K562 (cell line): Measurements from ENCODE around the gene COL16A1.

Experiments used
- CTCF ChIP-seq, 3 experiments: IDR thresholded peaks in 2 of 3; conservative IDR thresholded peaks in 1 of 3; 2 replicates each; pipeline ENCODE4 v1.5.1; 2011 to 2012; ENCODE audit warnings: low read length in 3 of 3, mild to moderate bottlenecking in 3 of 3, control low read depth in 2 of 3, improper control_type of control experiment in 1 of 3, inconsistent platforms in 1 of 3, low read depth in 1 of 3, mixed read lengths in 1 of 3, moderate library complexity in 1 of 3; ENCODE audit not compliant: insufficient read depth in 2 of 3
- DPF2 ChIP-seq: fragments of 450-650 bp; IDR thresholded peaks from 2 replicates; pipeline ENCODE4 v1.6.1; 2016
- EGR1 ChIP-seq: fragments of 450-650 bp; conservative IDR thresholded peaks from 2 replicates; pipeline ENCODE4 v1.6.1; 2017; ENCODE audit warnings: mild to moderate bottlenecking
- ELF4 ChIP-seq: fragments of 450-650 bp; formaldehyde crosslinking; IDR thresholded peaks from 2 replicates; pipeline ENCODE4 v1.4.0; 2022; ENCODE audit warnings: missing genetic modification characterization
- FOXK2 ChIP-seq, 2 experiments: fragments of 450-650 bp; IDR thresholded peaks in 1 of 2; conservative IDR thresholded peaks in 1 of 2; 2 replicates each; pipeline ENCODE4 v1.6.1; 2016; ENCODE audit warnings: low read depth in 2 of 2, mild to moderate bottlenecking in 1 of 2
- MLX ChIP-seq, 2 experiments: fragments of 450-650 bp in 1 of 2; sonication (generic) in 1 of 2; formaldehyde crosslinking; conservative IDR thresholded peaks; 2 replicates each; pipeline versions ENCODE4 v1.4.0 to v1.8.1; 2020 to 2022; ENCODE audit warnings: mild to moderate bottlenecking in 1 of 2, missing genetic modification reagents in 1 of 2
- MYC ChIP-seq, 2 experiments: fragments of 250-450 bp in 1 of 2; sonication (Bioruptor Pico) in 1 of 2; IDR thresholded peaks; 2 replicates each; pipeline versions ENCODE4 v1.5.1 to v1.6.1; 2012 to 2021; ENCODE audit warnings: low read depth in 2 of 2, borderline replicate concordance in 1 of 2, improper control_type of control experiment in 1 of 2, low read length in 1 of 2, mild to moderate bottlenecking in 1 of 2, moderate library complexity in 1 of 2
- ZBTB2 ChIP-seq: fragments of 450-650 bp; IDR thresholded peaks from 2 replicates; pipeline ENCODE4 v1.6.1; 2016; ENCODE audit warnings: antibody characterized with exemption
- ZNF175 ChIP-seq: fragments of 200-800 bp; sonication (Bioruptor generic); IDR thresholded peaks from 2 replicates; pipeline ENCODE4 v1.6.1; 2016; ENCODE audit warnings: low read depth, mild to moderate bottlenecking, missing genetic modification characterization, missing compliant biosample characterization
- ZNF445 ChIP-seq: fragments of 250-450 bp; sonication (Bioruptor Pico); IDR thresholded peaks from 2 replicates; pipeline ENCODE4 v1.4.0; 2020; ENCODE audit warnings: low read depth, mild to moderate bottlenecking, moderate library complexity
- TF ChIP-seq, protein P1 (sequence below): IDR thresholded peaks from 3 replicates; pipeline ENCODE4 v1.6.1; 2011; ENCODE audit warnings: borderline replicate concordance, mild to moderate bottlenecking; ENCODE audit not compliant: insufficient read length, insufficient read depth

DNA sequence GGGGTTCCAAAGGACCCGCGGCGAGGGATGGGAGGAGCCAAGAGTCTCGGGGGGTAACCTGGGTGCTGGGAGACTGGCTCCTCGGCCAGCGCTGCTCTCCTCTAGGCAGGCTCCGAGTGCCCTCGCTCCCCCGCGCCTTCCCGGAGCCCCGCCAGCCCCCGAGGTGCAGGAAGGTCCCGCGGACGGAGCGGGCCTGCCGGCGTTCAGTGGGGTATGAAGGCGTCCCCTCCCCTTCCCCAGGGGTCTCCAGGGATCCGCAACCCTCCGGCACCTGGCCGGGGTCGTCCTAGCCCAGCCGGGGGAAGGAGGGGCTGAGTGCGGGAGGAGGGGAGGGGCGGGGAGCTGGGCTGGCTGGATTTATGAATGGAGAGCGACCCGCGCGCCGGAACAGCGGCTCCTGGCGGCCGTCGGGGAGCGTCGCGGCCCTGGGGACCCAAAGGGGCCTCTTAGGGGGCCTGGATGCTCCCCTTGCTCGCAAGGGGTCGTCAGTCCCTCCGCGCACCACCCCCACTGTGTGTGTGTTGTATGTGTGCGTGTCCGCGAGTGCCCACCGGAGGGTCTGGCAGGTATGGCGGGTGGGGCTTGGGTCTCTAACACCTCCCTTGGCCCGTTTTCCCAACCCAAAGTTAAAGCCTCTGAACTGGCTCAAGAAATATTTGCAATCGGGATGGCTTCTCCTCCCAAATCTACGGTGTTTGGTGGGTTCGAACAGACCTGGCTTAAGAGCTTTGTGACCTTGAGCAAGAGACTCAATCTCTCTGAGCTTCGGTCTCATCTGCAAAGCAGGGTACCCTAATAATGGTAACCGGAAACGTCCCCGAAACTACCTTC lies 85.7 kb downstream of the COL16A1 start:
- no peak for TF ChIP-seq MYC (IDR thresholded peaks at IDR 0.05; ENCODE audit: low read depth, low read length)
- no peak for TF ChIP-seq MYC (CRISPR knock-in tag; IDR thresholded peaks at IDR 0.05; ENCODE audit: borderline replicate concordance, low read depth)
- TF ChIP-seq, protein P1, sequence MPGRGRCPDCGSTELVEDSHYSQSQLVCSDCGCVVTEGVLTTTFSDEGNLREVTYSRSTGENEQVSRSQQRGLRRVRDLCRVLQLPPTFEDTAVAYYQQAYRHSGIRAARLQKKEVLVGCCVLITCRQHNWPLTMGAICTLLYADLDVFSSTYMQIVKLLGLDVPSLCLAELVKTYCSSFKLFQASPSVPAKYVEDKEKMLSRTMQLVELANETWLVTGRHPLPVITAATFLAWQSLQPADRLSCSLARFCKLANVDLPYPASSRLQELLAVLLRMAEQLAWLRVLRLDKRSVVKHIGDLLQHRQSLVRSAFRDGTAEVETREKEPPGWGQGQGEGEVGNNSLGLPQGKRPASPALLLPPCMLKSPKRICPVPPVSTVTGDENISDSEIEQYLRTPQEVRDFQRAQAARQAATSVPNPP, result no peak
- no peak for TF ChIP-seq ZNF175 (CRISPR knock-in tag)
- peak; percentile 75 to 85 (median 76) for TF ChIP-seq CTCF (IDR thresholded peaks at IDR 0.05 in 2 of 3, conservative IDR thresholded peaks at IDR 0.05 in 1 of 3; ENCODE audit: insufficient read depth in 2 of 3, low read depth in 1 of 3, low read length in 3 of 3)
- no peak for TF ChIP-seq FOXK2 (conservative IDR thresholded peaks at IDR 0.05 in 1 of 2, IDR thresholded peaks at IDR 0.05 in 1 of 2; ENCODE audit: low read depth in 2 of 2)
- TF ChIP-seq EGR1, result no peak
- TF ChIP-seq DPF2, result no peak
- TF ChIP-seq ELF4 (CRISPR knock-in tag), result no peak
- TF ChIP-seq MLX (CRISPR knock-in tag; conservative IDR thresholded peaks at IDR 0.05), result no peak
- TF ChIP-seq ZBTB2, result no peak
- no peak for TF ChIP-seq ZNF445 (CRISPR knock-in tag)
